ENCODE data around the gene AMDHD2.

GRCh38 chr16:2494616-2495015 lies 25.6 kb upstream of the AMDHD2 start:
- no peak for TF ChIP-seq SUZ12 (IDR thresholded peaks at IDR 0.05; ENCODE audit: extremely low read depth, insufficient read depth, insufficient read length)
- TF ChIP-seq ZNF274 (IDR thresholded peaks at IDR 0.05; ENCODE audit: low read depth, low read length), result no peak
- no peak for TF ChIP-seq YY1 (IDR thresholded peaks at IDR 0.05; ENCODE audit: insufficient read depth, insufficient read length)
